Kidney (tissue), 14 donors: Measurements from ENCODE around the gene CGA. TPM values are rescaled to one million over a fixed set of nuclear protein-coding genes. Genes with fewer than 3 reads are reported as not detected.

Experiments
- DNase-seq, 5 donors: peaks; one replicate each; pipeline ENCODE4 v3.0.0-alpha.2; 2013 to 2020
- FAIRE-seq: peaks from 2 replicates; lab custom pipeline; 2012; peaks lifted over from hg19 to GRCh38; lab: Jason Lieb, UNC
- H3K27ac ChIP-seq, 2 donors: one replicate each; pipeline ENCODE4 v1.7.0; 2013; ENCODE audit warnings: low read depth in 2 of 2, low read length in 2 of 2, inconsistent platforms in 1 of 2
- H3K27me3 ChIP-seq: one replicate; pipeline ENCODE4 v1.7.1; 2013; ENCODE audit warnings: low read length, inconsistent platforms; ENCODE audit not compliant: control insufficient read depth, insufficient read depth
- H3K36me3 ChIP-seq, 3 donors: one replicate each; pipeline versions ENCODE4 v1.7.0 to v1.7.1; 2013; ENCODE audit warnings: low read length in 3 of 3, control low read depth in 1 of 3, inconsistent platforms in 1 of 3; ENCODE audit not compliant: insufficient read depth in 3 of 3, control insufficient read depth in 2 of 3
- H3K4me1 ChIP-seq, 3 donors: one replicate each; pipeline versions ENCODE4 v1.7.0 to v1.7.1; 2013; ENCODE audit warnings: low read length in 3 of 3, inconsistent platforms in 1 of 3, low read depth in 1 of 3; ENCODE audit not compliant: control insufficient read depth in 2 of 3, insufficient read depth in 2 of 3
- H3K4me3 ChIP-seq, 3 donors: one replicate each; pipeline versions ENCODE4 v1.7.0 to v1.8.1; 2013; ENCODE audit warnings: low read length in 3 of 3, control low read depth in 1 of 3, inconsistent platforms in 1 of 3
- H3K9ac ChIP-seq, 3 donors: one replicate each; pipeline versions ENCODE4 v1.7.0 to v1.7.1; 2013; ENCODE audit warnings: low read length in 3 of 3, control low read depth in 1 of 3, inconsistent platforms in 1 of 3
- H3K9me3 ChIP-seq, 3 donors: one replicate each; pipeline versions ENCODE4 v1.7.0 to v1.7.1; 2013; ENCODE audit warnings: low read length in 3 of 3, control low read depth in 1 of 3, inconsistent platforms in 1 of 3; ENCODE audit not compliant: control insufficient read depth in 2 of 3, insufficient read depth in 1 of 3
- CTCF ChIP-seq: IDR thresholded peaks from 3 replicates; pipeline ENCODE4 v1.5.1; 2012; ENCODE audit warnings: mild to moderate bottlenecking, moderate library complexity, borderline replicate concordance; ENCODE audit not compliant: insufficient read depth; ENCODE audit errors: extremely low read depth
- intact Hi-C: fragments of 100-400 bp; cut with DNase I; formaldehyde crosslinking; loops from one replicate; pipeline ENCODE4 v1.11.1; 2022
- polyA plus RNA-seq: library from polyadenylated mRNA; stranded (reverse); fragments of 350-450 nt; fragmentation: Illumina TruSeq; extraction: RNeasy Lipid Tissue Mini Kit (QIAGEN cat#74804); gene quantifications from one replicate; pipeline ENCODE4 v1.2.3, GENCODE V29; 2014; ENCODE audit warnings: low read depth, low replicate concordance; ENCODE audit not compliant: insufficient read depth
- total RNA-seq: library from RNA; stranded (reverse); fragmentation: NEBNext Ultra II Directional; extraction: Animal tissue kit (Norgen Biotek cat#: 25700); gene quantifications from one replicate; pipeline ENCODE4 v1.2.1, GENCODE V29; 2021
- donor health status: control.
- donor health status: control.
- donor health status: control.
- donor health status: control.
- donor health status: control.
- donor health status: DM: yes; HTN: yes; CAD: no.
- donor health status: Normal renal cell carcinoma (clear cell type).

CGA gene
- total and polyA plus RNA-seq, 2 donors from 2014 or later, result 2.8 TPM; not detected in 1

GRCh38 chr6:87089135-87089534 lies 5.8 kb downstream of the CGA start:
- Histone ChIP-seq H3K4me1 (no peaks in the 10 kb centered on the region), H3K27me3 (no peaks in the 10 kb centered on the region), H3K27ac (no peak overlapping the region), H3K9ac (no peak overlapping the region), H3K9me3 (no peaks in the 10 kb centered on the region), H3K4me3 (no peak overlapping the region), H3K36me3 (no peaks in the 10 kb centered on the region)
- intact Hi-C loops, result no loop called here
- TF ChIP-seq CTCF, result no peak
- FAIRE-seq (no peak), DNase-seq (no peak)

GRCh38 chr6:87088076-87088475 lies 6.8 kb downstream of the CGA start:
- no peak for TF ChIP-seq CTCF
- Histone ChIP-seq H3K9me3 (no peaks in the 10 kb centered on the region), H3K9ac (no peak overlapping the region), H3K4me3 (no peak overlapping the region), H3K4me1 (no peaks in the 10 kb centered on the region), H3K36me3 (no peaks in the 10 kb centered on the region), H3K27ac (no peak overlapping the region), H3K27me3 (no peaks in the 10 kb centered on the region)
- intact Hi-C loops, result no loop called here
- no peak for FAIRE-seq
- no peak for DNase-seq

GRCh38 chr6:87082160-87082721 lies 12.7 kb downstream of the CGA start:
- no peak overlapping the region for H3K4me3 ChIP-seq
- intact Hi-C loops, result no loop called here
- H3K27me3 ChIP-seq, result no peaks in the 10 kb centered on the region
- DNase-seq (no peak), FAIRE-seq (no peak)
- no peak overlapping the region for H3K27ac ChIP-seq
- H3K9ac ChIP-seq, result no peak overlapping the region
- no peak for TF ChIP-seq CTCF
- H3K36me3 ChIP-seq, result no peaks in the 10 kb centered on the region
- H3K4me1 ChIP-seq, result no peaks in the 10 kb centered on the region
- no peaks in the 10 kb centered on the region for H3K9me3 ChIP-seq

- FAIRE-seq, result no peak
- peak; percentile 59 for TF ChIP-seq CTCF
- Histone ChIP-seq H3K27ac (no peak overlapping the region), H3K27me3 (no peaks in the 10 kb centered on the region), H3K36me3 (no peaks in the 10 kb centered on the region), H3K9me3 (no peaks in the 10 kb centered on the region), H3K9ac (no peak overlapping the region), H3K4me1 (peaks cover 0 to 2% (median 0%) of the 10 kb centered on the region in 3 donors), H3K4me3 (no peak overlapping the region)
- intact Hi-C loops, result no loop called here
- DNase-seq, result peak; percentile 74 to 88 (median 81)
These were observed 15.8 kb downstream of the CGA start for GRCh38 chr6:87078983-87079616.
